K562 (cell line): ENCODE results near the gene TUT4. TPM values are rescaled to one million over a fixed set of nuclear protein-coding genes. Genes with fewer than 3 reads are reported as not detected.

Experiments used
- CHD4 ChIP-seq: fragments of 200-600 bp; sonication (generic); IDR thresholded peaks from 3 replicates; pipeline ENCODE4 v1.6.1; 2012; ENCODE audit warnings: low read depth, mild to moderate bottlenecking, mixed read lengths, low read length, inconsistent platforms; ENCODE audit not compliant: insufficient read depth, insufficient replicate concordance, poor library complexity, severe bottlenecking
- HOXB6 ChIP-seq: fragments of 250-450 bp; sonication (Bioruptor Pico); IDR thresholded peaks from 2 replicates; pipeline ENCODE4 v1.5.1; 2022; ENCODE audit warnings: mild to moderate bottlenecking, borderline replicate concordance
- JUN ChIP-seq, 2 experiments: sonication (generic) in 1 of 2; formaldehyde crosslinking in 1 of 2; IDR thresholded peaks; 2 replicates each; pipeline versions ENCODE4 v1.6.1 to v1.8.0; 2012 to 2022; ENCODE audit warnings: borderline replicate concordance in 2 of 2, mild to moderate bottlenecking in 2 of 2, improper control_type of control experiment in 1 of 2, low read depth in 1 of 2, low read length in 1 of 2, missing genetic modification reagents in 1 of 2
- KAT8 ChIP-seq: fragments of 450-650 bp; IDR thresholded peaks from 2 replicates; pipeline ENCODE4 v1.6.1; 2016; ENCODE audit warnings: low read depth, mild to moderate bottlenecking
- MED1 ChIP-seq: sonication (generic); formaldehyde crosslinking; IDR thresholded peaks from 2 replicates; pipeline ENCODE4 v1.8.1; 2023; ENCODE audit warnings: missing genetic modification reagents, borderline replicate concordance
- POLR2B ChIP-seq: fragments of 450-650 bp; IDR thresholded peaks from 2 replicates; pipeline ENCODE4 v1.6.1; 2018; ENCODE audit warnings: low read depth; ENCODE audit not compliant: partially characterized antibody
- RBBP5 ChIP-seq: fragments of 200-600 bp; sonication (generic); IDR thresholded peaks from 2 replicates; pipeline ENCODE4 v1.6.1; 2012; ENCODE audit warnings: borderline replicate concordance, mild to moderate bottlenecking, low read length, control low read depth, inconsistent platforms; ENCODE audit not compliant: insufficient read depth, poor library complexity, severe bottlenecking
- RCOR1 ChIP-seq, 2 experiments: IDR thresholded peaks; 2 replicates each; pipeline ENCODE4 v1.6.1; 2012; ENCODE audit warnings: low read depth in 2 of 2, low read length in 2 of 2, borderline replicate concordance in 1 of 2, improper control_type of control experiment in 1 of 2
- RUNX1 ChIP-seq: sonication (generic); IDR thresholded peaks from 2 replicates; pipeline ENCODE4 v1.6.1; 2016; ENCODE audit warnings: antibody characterized with exemption, low read depth
- TAF1 ChIP-seq: IDR thresholded peaks from 2 replicates; pipeline ENCODE4 v1.6.1; 2011; ENCODE audit warnings: mild to moderate bottlenecking, low read length, moderate library complexity; ENCODE audit not compliant: insufficient read depth, control insufficient read depth, severe bottlenecking; ENCODE audit errors: extremely low read depth
- TCF7L2 ChIP-seq: fragments of 150-350 bp; IDR thresholded peaks from 2 replicates; pipeline ENCODE4 v1.6.1; 2016; ENCODE audit warnings: low read depth, mild to moderate bottlenecking, low read length, moderate library complexity
- ZC3H4 ChIP-seq: sonication (generic); formaldehyde crosslinking; IDR thresholded peaks from 2 replicates; pipeline ENCODE4 v1.9.0; 2021; ENCODE audit warnings: missing genetic modification reagents, borderline replicate concordance
- ZNF124 ChIP-seq: sonication (generic); formaldehyde crosslinking; IDR thresholded peaks from 2 replicates; pipeline ENCODE4 v1.8.1; 2022; ENCODE audit warnings: missing genetic modification reagents
- ZNF174 ChIP-seq: fragments of 250-450 bp; sonication (Bioruptor Pico); IDR thresholded peaks from 2 replicates; pipeline ENCODE4 v1.4.0; 2020; ENCODE audit warnings: mild to moderate bottlenecking
- ZNF224 ChIP-seq: sonication (generic); formaldehyde crosslinking; IDR thresholded peaks from 2 replicates; pipeline ENCODE4 v1.8.0; 2022; ENCODE audit warnings: mild to moderate bottlenecking, missing genetic modification reagents
- ZNF586 ChIP-seq: fragments of 450-650 bp; formaldehyde crosslinking; conservative IDR thresholded peaks from 2 replicates; pipeline ENCODE4 v1.4.0; 2020; ENCODE audit warnings: mild to moderate bottlenecking, moderate library complexity
- ZNF75A ChIP-seq: fragments of 450-650 bp; formaldehyde crosslinking; IDR thresholded peaks from 2 replicates; pipeline ENCODE4 v1.4.0; 2020; ENCODE audit warnings: mild to moderate bottlenecking
- polyA plus RNA-seq, 8 experiments: library from polyadenylated mRNA; depleted of rRNA in 4 of 8; stranded (reverse) in 5 of 8; unstranded in 3 of 8; fragments of >200 nt; fragmentation: Nextera tagmentation in 2 of 8; fragmentation: Illumina TruSeq in 1 of 8; extraction: Ambion mirVana in 2 of 8; extraction: Trizol in 1 of 8; gene quantifications; 2 replicates each; pipeline versions ENCODE4 v1.2.1 to v1.2.3, GENCODE V29; 2011 to 2014; ENCODE audit warnings: inconsistent platforms in 1 of 8, missing spikeins in 1 of 8
- total RNA-seq, 7 experiments: library from RNA; depleted of rRNA in 6 of 7; stranded (reverse); fragments of >200 nt in 6 of 7; fragmentation: Illumina TruSeq in 2 of 7; extraction: Trizol in 2 of 7; gene quantifications; 2 replicates each; pipeline versions ENCODE4 v1.2.1 to v1.2.3, GENCODE V29; 2011 to 2021; ENCODE audit warnings: low replicate concordance in 1 of 7
- TF ChIP-seq, protein P1 (sequence below): fragments of 450-650 bp; formaldehyde crosslinking; IDR thresholded peaks from 2 replicates; pipeline ENCODE4 v1.4.0; 2020; ENCODE audit warnings: mild to moderate bottlenecking, moderate library complexity
- TF ChIP-seq, protein P2 (sequence below): sonication (generic); formaldehyde crosslinking; IDR thresholded peaks from 2 replicates; pipeline ENCODE4 v1.8.1; 2022; ENCODE audit warnings: missing genetic modification reagents
- TF ChIP-seq, protein P3 (sequence below): fragments of 250-450 bp; sonication (Bioruptor Pico); IDR thresholded peaks from 2 replicates; pipeline ENCODE4 v1.5.0; 2020; ENCODE audit warnings: mild to moderate bottlenecking
- TF ChIP-seq, protein P4 (sequence below): fragments of 450-650 bp; IDR thresholded peaks from 2 replicates; pipeline ENCODE4 v1.6.1; 2016

The TUT4 gene
- total and polyA plus RNA-seq, 9 of the 15 experiments (the other 6 are each of a cell fraction or from before 2014, with no cell fraction given) = 15.8 to 53.5 (median 36.7) TPM

DNA sequence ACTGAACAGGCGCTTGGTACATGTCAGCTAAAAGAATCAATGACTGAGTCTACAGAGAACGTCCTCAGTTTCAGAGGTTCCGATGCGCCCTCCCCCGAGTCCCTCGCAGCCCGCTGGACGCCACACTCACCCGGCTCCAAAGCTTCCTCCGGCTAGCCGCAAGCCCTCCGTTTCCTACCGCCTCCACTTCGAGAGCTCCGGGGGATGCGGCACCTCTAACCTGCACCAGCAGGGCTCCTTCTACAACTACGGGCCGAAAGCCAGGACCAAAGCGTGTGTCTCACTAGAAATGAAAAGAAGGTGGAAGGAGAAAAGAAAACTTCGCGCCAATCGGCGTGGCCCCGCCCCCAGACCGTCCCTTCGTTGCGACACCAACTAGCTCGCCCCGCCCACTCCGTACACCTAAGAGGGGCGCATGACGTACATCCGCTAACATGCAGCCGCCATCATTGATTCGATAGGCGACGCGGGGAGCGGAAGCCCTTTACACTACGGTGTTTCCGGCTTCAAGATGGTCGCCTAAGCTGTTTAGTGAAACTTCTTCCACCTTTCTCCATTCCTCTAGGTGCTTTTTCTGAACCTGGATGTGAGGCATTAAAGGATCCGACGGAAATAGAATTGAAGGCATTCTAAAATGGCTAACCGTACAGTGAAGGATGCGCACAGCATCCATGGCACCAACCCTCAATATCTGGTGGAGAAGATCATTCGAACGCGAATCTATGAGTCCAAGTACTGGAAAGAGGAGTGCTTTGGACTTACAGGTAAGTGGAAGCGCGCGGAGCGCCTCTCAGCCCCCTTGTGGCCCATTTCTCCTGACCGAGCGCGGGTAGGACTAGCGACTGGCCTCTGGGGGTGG, 148.5 kb downstream of the TUT4 start, which contains the start of the genes ORC1 and PRPF38A (continued):
- TF ChIP-seq ZNF75A = no peak
- no peak for TF ChIP-seq CHD4
- 0 out of 4 replicates have a peak, but pooled peaks have one; percentile 0 to 6 for TF ChIP-seq RCOR1 (IDR thresholded peaks at IDR 0.05; ENCODE audit: borderline replicate concordance in 1 of 2, low read depth in 2 of 2, low read length in 2 of 2)
- no peak for TF ChIP-seq RUNX1
- peak; percentile 95 for TF ChIP-seq TAF1
- no peak for TF ChIP-seq MED1 (CRISPR knock-in tag)
- TF ChIP-seq ZNF174 (CRISPR knock-in tag) = 0 out of 2 replicates have a peak, but pooled peaks have one; percentile 18
- TF ChIP-seq, protein P1, sequence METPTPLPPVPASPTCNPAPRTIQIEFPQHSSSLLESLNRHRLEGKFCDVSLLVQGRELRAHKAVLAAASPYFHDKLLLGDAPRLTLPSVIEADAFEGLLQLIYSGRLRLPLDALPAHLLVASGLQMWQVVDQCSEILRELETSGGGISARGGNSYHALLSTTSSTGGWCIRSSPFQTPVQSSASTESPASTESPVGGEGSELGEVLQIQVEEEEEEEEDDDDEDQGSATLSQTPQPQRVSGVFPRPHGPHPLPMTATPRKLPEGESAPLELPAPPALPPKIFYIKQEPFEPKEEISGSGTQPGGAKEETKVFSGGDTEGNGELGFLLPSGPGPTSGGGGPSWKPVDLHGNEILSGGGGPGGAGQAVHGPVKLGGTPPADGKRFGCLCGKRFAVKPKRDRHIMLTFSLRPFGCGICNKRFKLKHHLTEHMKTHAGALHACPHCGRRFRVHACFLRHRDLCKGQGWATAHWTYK (CRISPR knock-in tag) = peak; percentile 37; the same call in 1 of the 2 replicates
- TF ChIP-seq TCF7L2 = no peak
- TF ChIP-seq, protein P2, sequence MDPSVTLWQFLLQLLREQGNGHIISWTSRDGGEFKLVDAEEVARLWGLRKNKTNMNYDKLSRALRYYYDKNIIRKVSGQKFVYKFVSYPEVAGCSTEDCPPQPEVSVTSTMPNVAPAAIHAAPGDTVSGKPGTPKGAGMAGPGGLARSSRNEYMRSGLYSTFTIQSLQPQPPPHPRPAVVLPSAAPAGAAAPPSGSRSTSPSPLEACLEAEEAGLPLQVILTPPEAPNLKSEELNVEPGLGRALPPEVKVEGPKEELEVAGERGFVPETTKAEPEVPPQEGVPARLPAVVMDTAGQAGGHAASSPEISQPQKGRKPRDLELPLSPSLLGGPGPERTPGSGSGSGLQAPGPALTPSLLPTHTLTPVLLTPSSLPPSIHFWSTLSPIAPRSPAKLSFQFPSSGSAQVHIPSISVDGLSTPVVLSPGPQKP = no peak
- TF ChIP-seq, protein P3, sequence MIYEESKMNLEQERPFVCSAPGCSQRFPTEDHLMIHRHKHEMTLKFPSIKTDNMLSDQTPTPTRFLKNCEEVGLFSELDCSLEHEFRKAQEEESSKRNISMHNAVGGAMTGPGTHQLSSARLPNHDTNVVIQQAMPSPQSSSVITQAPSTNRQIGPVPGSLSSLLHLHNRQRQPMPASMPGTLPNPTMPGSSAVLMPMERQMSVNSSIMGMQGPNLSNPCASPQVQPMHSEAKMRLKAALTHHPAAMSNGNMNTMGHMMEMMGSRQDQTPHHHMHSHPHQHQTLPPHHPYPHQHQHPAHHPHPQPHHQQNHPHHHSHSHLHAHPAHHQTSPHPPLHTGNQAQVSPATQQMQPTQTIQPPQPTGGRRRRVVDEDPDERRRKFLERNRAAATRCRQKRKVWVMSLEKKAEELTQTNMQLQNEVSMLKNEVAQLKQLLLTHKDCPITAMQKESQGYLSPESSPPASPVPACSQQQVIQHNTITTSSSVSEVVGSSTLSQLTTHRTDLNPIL (CRISPR knock-in tag) = no peak
- no peak for TF ChIP-seq ZNF586
- no peak for TF ChIP-seq ZC3H4 (CRISPR knock-in tag)
- no peak for TF ChIP-seq HOXB6 (CRISPR knock-in tag)
- TF ChIP-seq KAT8 = peak; percentile 89; the same call in 1 of the 2 replicates
- TF ChIP-seq RBBP5 = peak; percentile 81
- TF ChIP-seq ZNF124 (CRISPR knock-in tag) = no peak
- 0 out of 2 replicates have a peak, but pooled peaks have one; percentile 29 for TF ChIP-seq JUN (IDR thresholded peaks at IDR 0.05; ENCODE audit: borderline replicate concordance, low read depth, low read length)
- TF ChIP-seq JUN (CRISPR knock-in tag; IDR thresholded peaks at IDR 0.05; ENCODE audit: borderline replicate concordance) = peak; percentile 86; the same call in 1 of the 2 replicates
- TF ChIP-seq, protein P4, sequence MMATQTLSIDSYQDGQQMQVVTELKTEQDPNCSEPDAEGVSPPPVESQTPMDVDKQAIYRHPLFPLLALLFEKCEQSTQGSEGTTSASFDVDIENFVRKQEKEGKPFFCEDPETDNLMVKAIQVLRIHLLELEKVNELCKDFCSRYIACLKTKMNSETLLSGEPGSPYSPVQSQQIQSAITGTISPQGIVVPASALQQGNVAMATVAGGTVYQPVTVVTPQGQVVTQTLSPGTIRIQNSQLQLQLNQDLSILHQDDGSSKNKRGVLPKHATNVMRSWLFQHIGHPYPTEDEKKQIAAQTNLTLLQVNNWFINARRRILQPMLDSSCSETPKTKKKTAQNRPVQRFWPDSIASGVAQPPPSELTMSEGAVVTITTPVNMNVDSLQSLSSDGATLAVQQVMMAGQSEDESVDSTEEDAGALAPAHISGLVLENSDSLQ = peak; percentile 60
- no peak for TF ChIP-seq ZNF224 (CRISPR knock-in tag)
- peak; percentile 95 for TF ChIP-seq POLR2B
